Ammon's horn (tissue), 1 donor: ENCODE data around the gene NLGN1.

ENCODE experiments used
- DNase-seq: peaks from one replicate; pipeline ENCODE4 v3.0.0-alpha.2; 2016; ENCODE audit warnings: low spot score

Gene NLGN1

GRCh38 chr3:173639098-173639497, 241.6 kb downstream of the NLGN1 start:
- no peak for DNase-seq

- no peak for DNase-seq
These were observed 244.2 kb downstream of the NLGN1 start for GRCh38 chr3:173641696-173642095.

- DNase-seq: no peak
These were observed 246.8 kb downstream of the NLGN1 start for GRCh38 chr3:173644086-173645082.

GRCh38 chr3:173650596-173650995, 253.1 kb downstream of the NLGN1 start:
- no peak for DNase-seq

GRCh38 chr3:173652093-173652492, 254.5 kb downstream of the NLGN1 start:
- no peak for DNase-seq

- no peak for DNase-seq
These were observed 256.2 kb downstream of the NLGN1 start for GRCh38 chr3:173653781-173654180.

GRCh38 chr3:173659972-173660371, 262.4 kb downstream of the NLGN1 start:
- DNase-seq: no peak

GRCh38 chr3:173660645-173661299, 263.2 kb downstream of the NLGN1 start:
- no peak for DNase-seq

GRCh38 chr3:173663696-173664111, 266.2 kb downstream of the NLGN1 start:
- DNase-seq: no peak

GRCh38 chr3:173676094-173676493, 278.6 kb downstream of the NLGN1 start:
- DNase-seq: no peak

GRCh38 chr3:173681188-173681678, 283.7 kb downstream of the NLGN1 start:
- DNase-seq: no peak

- no peak for DNase-seq
These were observed 287.9 kb downstream of the NLGN1 start for GRCh38 chr3:173685456-173685855.

GRCh38 chr3:173688216-173688842, 290.8 kb downstream of the NLGN1 start:
- DNase-seq: no peak

GRCh38 chr3:173690542-173691180, 293.1 kb downstream of the NLGN1 start:
- no peak for DNase-seq

GRCh38 chr3:173699353-173699752, 301.8 kb downstream of the NLGN1 start:
- DNase-seq: no peak

GRCh38 chr3:173700336-173700735, 302.8 kb downstream of the NLGN1 start:
- DNase-seq: no peak

- peak; percentile 9 for DNase-seq
These were observed 305.0 kb downstream of the NLGN1 start for GRCh38 chr3:173702561-173702960.

- DNase-seq: no peak
These were observed 306.2 kb downstream of the NLGN1 start for GRCh38 chr3:173703771-173704170.

GRCh38 chr3:173706630-173707029, 309.1 kb downstream of the NLGN1 start:
- DNase-seq: no peak

GRCh38 chr3:173708191-173708590, 310.6 kb downstream of the NLGN1 start:
- DNase-seq: no peak

GRCh38 chr3:173709026-173709425, 311.5 kb downstream of the NLGN1 start:
- no peak for DNase-seq

GRCh38 chr3:173711619-173712018, 314.1 kb downstream of the NLGN1 start:
- peak; percentile 3 for DNase-seq
